Measurements from ENCODE around the gene ATG4C. TPM values are rescaled to one million over a fixed set of nuclear protein-coding genes. Genes with fewer than 3 reads are reported as not detected.

The ATG4C gene
- total and polyA plus RNA-seq, 2 of the 13 experiments (the other 11 are each of a cell fraction or from before 2014, with no cell fraction given), result 4.0 to 11.2 TPM

DNA sequence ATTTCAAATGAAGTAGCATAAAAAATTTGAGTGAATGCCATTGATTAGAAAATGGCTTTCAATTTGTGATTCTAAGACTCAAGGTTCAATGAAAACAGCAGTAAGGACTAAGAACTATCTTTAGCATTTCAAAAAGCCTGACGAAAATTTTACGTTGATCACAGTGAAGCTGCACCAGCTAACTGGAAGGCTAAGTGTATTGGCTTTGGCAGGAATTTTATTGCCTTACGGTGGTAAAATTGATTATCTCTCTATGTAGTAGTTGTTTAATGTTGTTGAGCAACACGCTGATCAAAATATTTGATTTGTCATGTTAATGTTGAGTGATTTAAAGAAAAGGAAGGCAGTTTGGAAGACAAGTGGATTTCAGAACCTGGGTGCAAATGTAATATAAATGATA, 49.6 kb downstream of the ATG4C start (continued):
- TF ChIP-seq, protein P1, sequence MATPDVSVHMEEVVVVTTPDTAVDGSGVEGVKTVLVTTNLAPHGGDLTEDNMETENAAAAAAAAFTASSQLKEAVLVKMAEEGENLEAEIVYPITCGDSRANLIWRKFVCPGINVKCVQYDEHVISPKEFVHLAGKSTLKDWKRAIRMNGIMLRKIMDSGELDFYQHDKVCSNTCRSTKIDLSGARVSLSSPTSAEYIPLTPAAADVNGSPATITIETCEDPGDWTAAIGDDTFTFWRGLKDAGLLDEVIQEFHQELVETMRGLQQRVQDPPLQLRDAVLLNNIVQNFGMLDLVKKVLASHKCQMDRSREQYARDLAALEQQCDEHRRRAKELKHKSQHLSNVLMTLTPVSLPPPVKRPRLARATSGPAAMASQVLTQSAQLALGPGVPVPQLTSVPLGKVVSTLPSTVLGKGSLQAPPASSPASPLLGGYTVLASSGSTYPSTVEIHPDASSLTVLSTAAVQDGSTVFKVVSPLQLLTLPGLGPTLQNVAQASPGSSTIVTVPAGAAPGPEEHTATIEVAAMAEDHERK (CRISPR knock-in tag; IDR thresholded peaks at IDR 0.05; ENCODE audit: low read depth), result no peak

DNA sequence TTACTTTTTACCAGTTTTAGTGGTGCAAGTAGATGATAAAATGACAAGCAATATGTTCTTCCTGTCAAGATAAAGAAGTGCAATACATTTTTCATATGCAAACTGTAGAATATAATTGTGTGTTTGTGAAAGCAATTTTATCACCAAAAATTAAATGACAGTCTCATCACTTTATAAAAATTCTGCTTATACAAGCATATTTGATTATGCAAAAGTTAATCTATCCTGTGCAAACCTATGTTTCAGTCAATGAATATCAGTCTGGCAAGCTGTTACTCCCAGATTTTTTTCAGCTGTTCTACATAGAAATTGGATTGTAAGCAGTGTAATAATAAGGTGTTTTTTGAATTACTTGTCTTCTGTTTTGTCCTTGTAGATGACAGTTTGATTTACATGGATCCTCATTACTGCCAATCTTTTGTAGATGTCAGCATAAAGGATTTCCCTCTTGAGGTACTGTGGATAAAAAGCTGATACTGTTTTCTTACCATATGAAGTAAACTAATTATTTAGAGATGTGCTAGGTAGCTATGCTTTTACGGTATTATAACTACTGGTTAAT, 50.5 kb downstream of the ATG4C start:
- H4K20me1 ChIP-seq (ENCODE audit: insufficient read depth, low read length), result no peaks in the 10 kb centered on the region
- H3K4me1 ChIP-seq (ENCODE audit: insufficient read depth, low read length), result no peaks in the 10 kb centered on the region
- H3K9ac ChIP-seq (ENCODE audit: insufficient read depth, low read depth, low read length), result no peak overlapping the region
- peak; percentile 60 for TF ChIP-seq MAFF (IDR thresholded peaks at IDR 0.05; ENCODE audit: low read depth, low read length)
- TF ChIP-seq BRD4 (CRISPR knock-in tag; IDR thresholded peaks at IDR 0.05), result no peak
- peak; percentile 35 to 68; a peak in 2 of 4 replicates for TF ChIP-seq MAFK (conservative IDR thresholded peaks at IDR 0.05 in 1 of 2, IDR thresholded peaks at IDR 0.05 in 1 of 2; ENCODE audit: low read length in 2 of 2)
- no peak overlapping the region for H3K4me2 ChIP-seq (ENCODE audit: low read depth, low read length)
- no peak for FAIRE-seq
- 0 out of 5 replicates have a peak, but pooled peaks cover 0 to 3% of the 10 kb centered on the region in 2 experiments for H3K36me3 ChIP-seq (replicated peaks in 1 of 2; ENCODE audit: control insufficient read depth in 1 of 2, insufficient read depth in 2 of 2, low read length in 2 of 2)
- no TSS peak for BruUV-seq (replicated peaks)
- no peak for ATAC-seq
- DNase-seq (ENCODE audit: low spot score), result no peak
- H2AFZ ChIP-seq (ENCODE audit: low read length), result no peak overlapping the region
- H3K9me3 ChIP-seq (ENCODE audit: low read length), result no peaks in the 10 kb centered on the region
- H3K4me3 ChIP-seq (replicated peaks in 1 of 3; ENCODE audit: insufficient read depth in 1 of 3, low read depth in 2 of 3, low read length in 3 of 3), result no peak overlapping the region
- intact Hi-C loops (cut with micrococcal nuclease; ENCODE audit: unreplicated experiment) (no loop called here), in situ Hi-C loops (cut with HindIII; ENCODE audit: extremely low pct_ligation_motif_present, low pct_unique_long_range_greater_than_20kb) (loop anchor here (25.0 kb wide), 1 partner anchor 303 kb away; no protein-coding TSS in a partner anchor)
- H3K79me2 ChIP-seq (ENCODE audit: insufficient read depth, low read length), result no peaks in the 10 kb centered on the region
- POLR2A ChIA-PET, result no interaction called here
- H3K27me3 ChIP-seq (ENCODE audit: control insufficient read depth in 1 of 2, insufficient read depth in 2 of 2, low read length in 2 of 2), result no peaks in the 10 kb centered on the region; a peak in 1 of 5 replicates
- 95% methylated on average over 1 of the region's 1 CpG for WGBS (ENCODE audit: low lambda C conversion rate)
- H3K27ac ChIP-seq (ENCODE audit: extremely low read length, insufficient read depth, low read length), result no peak overlapping the region
- CTCF ChIA-PET (ENCODE audit: low intra/inter-chr PET ratio, low total read pairs), result no interaction called here
